ENCODE results near the gene SPRN. TPM values are rescaled to one million over a fixed set of nuclear protein-coding genes. Genes with fewer than 3 reads are reported as not detected.

Gene SPRN
- total RNA-seq, 1 donor from 2014 or later, result 0.12 TPM

- Mint-ChIP-seq H3K36me3 (ENCODE audit: insufficient read depth) (peaks cover 5% of the 10 kb centered on the region), H3K9me3 (ENCODE audit: low read depth) (no peaks in the 10 kb centered on the region), H3K4me1 (ENCODE audit: low read depth) (peaks cover 8% of the 10 kb centered on the region), H3K27me3 (no peaks in the 10 kb centered on the region), H3K4me3 (ENCODE audit: low read depth) (no peak overlapping the region), H3K27ac (no peak overlapping the region)
- no peak for DNase-seq (ENCODE audit: low spot score, unreplicated experiment)
- no peak for TF ChIP-seq CTCF (IDR thresholded peaks at IDR 0.05; ENCODE audit: unreplicated experiment)
Observed at GRCh38 chr10:133391761-133392518, 32.5 kb downstream of the SPRN start.

DNA sequence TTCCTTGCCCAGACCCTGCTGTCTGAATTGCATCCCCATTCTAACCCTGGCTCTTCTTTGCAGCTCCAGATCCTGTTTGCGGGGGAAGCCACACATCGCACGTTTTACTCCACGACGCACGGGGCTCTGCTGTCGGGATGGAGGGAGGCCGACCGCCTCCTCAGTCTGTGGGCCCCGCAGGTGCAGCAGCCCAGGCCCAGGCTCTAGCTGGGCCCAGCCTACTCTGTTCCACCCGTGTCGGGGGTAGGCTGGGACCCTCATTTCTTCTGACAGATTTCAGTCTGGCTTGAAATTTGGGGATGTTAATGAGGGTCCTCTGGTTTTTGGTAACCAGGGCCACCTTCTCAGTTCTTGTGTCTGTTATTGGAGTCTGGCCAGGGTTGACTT is 33.2 kb downstream of the SPRN start:
- no peak for TF ChIP-seq CTCF (IDR thresholded peaks at IDR 0.05; ENCODE audit: unreplicated experiment)
- DNase-seq (ENCODE audit: low spot score, unreplicated experiment), result no peak
- H3K27ac Mint-ChIP-seq, result no peak overlapping the region
- H3K27me3 Mint-ChIP-seq, result no peaks in the 10 kb centered on the region
- no peaks in the 10 kb centered on the region for H3K9me3 Mint-ChIP-seq (ENCODE audit: low read depth)
- H3K4me1 Mint-ChIP-seq (ENCODE audit: low read depth), result peaks cover 8% of the 10 kb centered on the region
- H3K36me3 Mint-ChIP-seq (ENCODE audit: insufficient read depth), result peaks cover 5% of the 10 kb centered on the region
- no peak overlapping the region for H3K4me3 Mint-ChIP-seq (ENCODE audit: low read depth)

DNA sequence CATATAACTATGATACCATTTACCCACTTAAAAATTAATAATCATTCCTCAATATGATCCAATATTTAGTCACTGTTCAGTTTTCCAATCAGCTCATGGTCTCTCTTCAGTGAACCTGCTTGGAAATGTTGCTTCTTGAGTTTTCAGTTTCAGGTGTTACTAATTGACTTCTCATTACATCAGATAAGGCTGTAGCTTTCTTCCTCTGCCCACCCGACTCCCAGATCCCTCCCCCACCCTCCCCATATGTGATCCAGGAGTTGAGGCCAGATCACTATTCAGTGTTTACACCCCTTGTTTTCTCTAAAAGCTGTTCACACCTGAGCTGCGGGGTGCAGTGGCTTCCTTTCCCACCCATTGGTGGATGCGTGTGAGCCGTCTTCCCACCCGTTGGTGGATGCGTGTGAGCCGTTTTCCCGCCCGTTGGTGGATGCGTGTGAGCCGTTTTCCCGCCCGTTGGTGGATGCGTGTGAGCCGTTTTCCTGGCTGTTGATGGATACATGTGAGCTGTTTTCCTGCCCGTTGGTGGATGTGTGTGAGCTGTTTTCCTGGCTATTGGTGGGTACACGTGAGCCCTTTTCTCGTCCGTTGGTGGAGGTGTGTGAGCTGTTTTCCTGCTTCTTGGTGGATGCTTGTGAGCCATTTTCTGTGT is 33.7 kb downstream of the SPRN start:
- TF ChIP-seq CTCF (IDR thresholded peaks at IDR 0.05; ENCODE audit: unreplicated experiment), result no peak
- H3K4me3 Mint-ChIP-seq (ENCODE audit: low read depth), result no peak overlapping the region
- no peak for DNase-seq (ENCODE audit: low spot score, unreplicated experiment)
- H3K9me3 Mint-ChIP-seq (ENCODE audit: low read depth), result no peaks in the 10 kb centered on the region
- peaks cover 6% of the 10 kb centered on the region for H3K36me3 Mint-ChIP-seq (ENCODE audit: insufficient read depth)
- no peak overlapping the region for H3K27ac Mint-ChIP-seq
- peaks cover 8% of the 10 kb centered on the region for H3K4me1 Mint-ChIP-seq (ENCODE audit: low read depth)
- no peaks in the 10 kb centered on the region for H3K27me3 Mint-ChIP-seq

GRCh38 chr10:133388973-133389818 is 35.2 kb downstream of the SPRN start:
- H3K9me3 Mint-ChIP-seq (ENCODE audit: low read depth), result no peaks in the 10 kb centered on the region
- DNase-seq (ENCODE audit: low spot score, unreplicated experiment), result no peak
- no peaks in the 10 kb centered on the region for H3K27me3 Mint-ChIP-seq
- peaks cover 9% of the 10 kb centered on the region for H3K36me3 Mint-ChIP-seq (ENCODE audit: insufficient read depth)
- H3K27ac Mint-ChIP-seq, result no peak overlapping the region
- TF ChIP-seq CTCF (IDR thresholded peaks at IDR 0.05; ENCODE audit: unreplicated experiment), result no peak
- no peaks in the 10 kb centered on the region for H3K4me1 Mint-ChIP-seq (ENCODE audit: low read depth)
- H3K4me3 Mint-ChIP-seq (ENCODE audit: low read depth), result no peak overlapping the region
